Naive thymus-derived CD4-positive, alpha-beta T cell (primary cell): ENCODE measurements around the gene TAS2R14. TPM values are rescaled to one million over a fixed set of nuclear protein-coding genes. Genes with fewer than 3 reads are reported as not detected.

ENCODE experiments used
- ATAC-seq: fragments of 150-1000 bp; cut with Tn5 transposase; 2 replicates; pipeline ENCODE4 v1.10.0; 2021; ENCODE audit warnings: mild to moderate bottlenecking, moderate library complexity
- CTCF ChIA-PET: fragments of 350-600 bp; sonication (Branson Sonifier 250); formaldehyde crosslinking; loops from one replicate; lab custom pipeline; 2021; ENCODE audit warnings: antibody characterized with exemption; lab: Charles Lee
- POLR2A ChIA-PET: fragments of 350-600 bp; sonication (Branson Sonifier 250); formaldehyde crosslinking; loops from one replicate; lab custom pipeline; 2021; ENCODE audit warnings: antibody characterized with exemption, inconsistent platforms; lab: Charles Lee
- DNase-seq, 9 donors: peaks; one replicate each; pipeline versions ENCODE4 v3.0.0 to v3.0.0-alpha.2; 2020 to 2022; ENCODE audit warnings: mixed read lengths in 1 of 9
- H3K27ac ChIP-seq: one replicate; pipeline ENCODE4 v1.7.0; 2013; ENCODE audit warnings: mild to moderate bottlenecking, low read depth, low read length, moderate library complexity
- H3K27me3 ChIP-seq, 2 donors: one replicate each; pipeline ENCODE4 v1.7.0; 2013; ENCODE audit warnings: low read length in 2 of 2, mild to moderate bottlenecking in 2 of 2, moderate library complexity in 2 of 2; ENCODE audit not compliant: control insufficient read depth in 2 of 2, insufficient read depth in 2 of 2
- H3K36me3 ChIP-seq, 3 experiments: 1 replicate in 2 of 3; 2 replicates in 1 of 3; pipeline ENCODE4 v1.7.0; 2013; ENCODE audit warnings: low read length in 3 of 3, mild to moderate bottlenecking in 3 of 3, moderate library complexity in 1 of 3; ENCODE audit not compliant: insufficient read depth in 3 of 3, control insufficient read depth in 2 of 3
- H3K4me1 ChIP-seq, 2 donors: one replicate each; pipeline ENCODE4 v1.7.0; 2013; ENCODE audit warnings: low read length in 2 of 2, mild to moderate bottlenecking in 2 of 2, moderate library complexity in 1 of 2; ENCODE audit not compliant: control insufficient read depth in 2 of 2, insufficient read depth in 2 of 2
- H3K4me3 ChIP-seq: 2 replicates; pipeline ENCODE4 v1.7.0; 2013; ENCODE audit warnings: mild to moderate bottlenecking, low read length
- H3K9me3 ChIP-seq, 3 experiments: 1 replicate in 2 of 3; 2 replicates in 1 of 3; pipeline ENCODE4 v1.7.0; 2013; ENCODE audit warnings: low read length in 3 of 3; ENCODE audit not compliant: control insufficient read depth in 2 of 3
- H3K27ac Mint-ChIP-seq, 9 donors: one replicate each; pipeline ENCODE4 v1.8.0; 2020 to 2022; ENCODE audit warnings: mixed read lengths in 9 of 9, mild to moderate bottlenecking in 8 of 9, moderate library complexity in 5 of 9, inconsistent platforms in 2 of 9
- H3K27me3 Mint-ChIP-seq, 5 donors: one replicate each; pipeline ENCODE4 v1.8.0; 2021 to 2022; ENCODE audit warnings: mixed read lengths in 5 of 5, mild to moderate bottlenecking in 1 of 5
- H3K36me3 Mint-ChIP-seq, 5 donors: one replicate each; pipeline ENCODE4 v1.8.0; 2020 to 2022; ENCODE audit warnings: mixed read lengths in 5 of 5, mild to moderate bottlenecking in 3 of 5, inconsistent platforms in 1 of 5
- H3K4me1 Mint-ChIP-seq, 7 donors: one replicate each; pipeline ENCODE4 v1.8.0; 2020 to 2022; ENCODE audit warnings: mixed read lengths in 7 of 7, mild to moderate bottlenecking in 3 of 7, inconsistent platforms in 1 of 7
- H3K4me3 Mint-ChIP-seq, 10 donors: one replicate each; pipeline ENCODE4 v1.8.0; 2020 to 2022; ENCODE audit warnings: mild to moderate bottlenecking in 10 of 10, mixed read lengths in 10 of 10, moderate library complexity in 6 of 10, inconsistent platforms in 2 of 10
- H3K9me3 Mint-ChIP-seq, 11 donors: one replicate each; pipeline ENCODE4 v1.8.0; 2020 to 2022; ENCODE audit warnings: mixed read lengths in 11 of 11, mild to moderate bottlenecking in 4 of 11, inconsistent platforms in 1 of 11, moderate library complexity in 1 of 11
- intact Hi-C, 2 donors: fragments of 100-400 bp; cut with micrococcal nuclease; formaldehyde crosslinking; loops; one replicate each; pipeline ENCODE4 v1.15.1; 2023
- polyA plus RNA-seq, 2 donors: library from polyadenylated mRNA; unstranded; fragments of 300-500 nt; fragmentation: Illumina TruSeq; gene quantifications; one replicate each; pipeline ENCODE4 v1.2.3, GENCODE V29; 2021
- total RNA-seq, 6 experiments: library from RNA in 5 of 6; stranded (reverse) in 5 of 6; gene quantifications; 1 replicate in 5 of 6; 2 replicates in 1 of 6; pipeline ENCODE4 v1.2.3 and lab custom pipeline; 2021 to 2026

TAS2R14 gene
- total and polyA plus RNA-seq, 7 experiments from 2014 or later: 0.60 to 3.3 (median 2.4) TPM

DNA sequence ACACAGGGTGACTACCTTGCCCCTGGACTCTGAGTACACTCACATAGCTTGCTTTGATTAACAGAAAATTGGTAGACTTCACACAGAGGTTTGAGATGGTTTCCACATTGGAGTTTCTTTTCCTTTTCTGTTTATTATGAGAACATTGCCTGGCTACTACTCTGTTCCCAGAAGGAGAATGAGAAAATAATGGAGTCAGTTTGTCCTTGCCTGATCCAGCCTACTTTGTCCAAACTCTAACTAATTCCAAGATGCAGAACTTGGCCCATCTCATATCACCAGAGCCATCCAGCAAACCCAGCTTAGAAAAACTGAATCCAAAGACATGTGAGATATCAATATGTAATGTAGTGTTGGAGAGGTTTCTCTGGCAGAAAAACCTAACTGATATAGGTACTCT lies 27.3 kb upstream of the TAS2R14 start:
- Histone ChIP-seq H3K27ac (no peak overlapping the region), H3K9me3 (no peaks in the 10 kb centered on the region), H3K36me3 (no peaks in the 10 kb centered on the region), H3K27me3 (no peaks in the 10 kb centered on the region), H3K4me1 (peaks cover 0 to 1% of the 10 kb centered on the region in 2 donors), H3K4me3 (no peak overlapping the region)
- intact Hi-C loops: no loop called here
- no peak overlapping the region for H3K27ac Mint-ChIP-seq
- ChIA-PET CTCF (no interaction called here), POLR2A (interaction anchor here (0.7 kb wide), 1 partner anchor 754 kb away, joined by 3 read pairs; the partner anchor contains the start of gene GABARAPL1)
- H3K4me3 Mint-ChIP-seq: no peak overlapping the region
- no peaks in the 10 kb centered on the region for H3K9me3 Mint-ChIP-seq
- DNase-seq (no peak), ATAC-seq (no peak)
- H3K27me3 Mint-ChIP-seq: no peaks in the 10 kb centered on the region
- H3K4me1 Mint-ChIP-seq: peaks cover 5 to 22% (median 11%) of the 10 kb centered on the region in 7 donors
- peaks cover 0 to 57% (median 23%) of the 10 kb centered on the region in 5 donors for H3K36me3 Mint-ChIP-seq

DNA sequence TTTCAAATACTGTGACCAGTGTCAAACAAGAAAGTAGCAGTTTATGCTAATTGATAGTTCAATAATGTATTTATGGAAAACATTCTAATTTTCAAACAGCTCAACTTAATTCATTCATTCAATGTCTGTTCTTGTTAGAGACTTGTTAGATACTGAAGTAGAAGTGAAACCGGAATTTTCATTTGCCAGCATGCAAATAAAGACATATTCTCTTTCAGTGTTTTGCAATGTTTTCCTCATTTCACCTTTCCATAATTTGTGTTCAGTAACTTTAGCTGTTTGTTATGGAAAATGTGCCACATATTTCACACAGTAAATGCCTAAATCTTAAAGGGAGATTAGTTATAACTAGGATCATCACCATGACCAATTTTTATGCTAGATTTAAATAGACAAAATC lies 26.4 kb upstream of the TAS2R14 start:
- H3K27ac Mint-ChIP-seq: no peak overlapping the region
- no peak for ATAC-seq
- H3K4me3 Mint-ChIP-seq: no peak overlapping the region
- no peaks in the 10 kb centered on the region for H3K36me3 ChIP-seq
- no peaks in the 10 kb centered on the region for H3K27me3 Mint-ChIP-seq
- DNase-seq: no peak
- CTCF ChIA-PET: no interaction called here
- intact Hi-C loops: no loop called here
- H3K4me1 Mint-ChIP-seq: peaks cover 8 to 30% (median 20%) of the 10 kb centered on the region in 7 donors
- POLR2A ChIA-PET: no interaction called here
- H3K4me3 ChIP-seq: no peak overlapping the region
- no peaks in the 10 kb centered on the region for H3K27me3 ChIP-seq
- H3K36me3 Mint-ChIP-seq: peaks cover 0 to 57% (median 24%) of the 10 kb centered on the region in 5 donors
- H3K4me1 ChIP-seq: peaks cover 4 to 9% of the 10 kb centered on the region in 2 donors
- H3K9me3 Mint-ChIP-seq: no peaks in the 10 kb centered on the region
- H3K9me3 ChIP-seq: no peaks in the 10 kb centered on the region
- no peak overlapping the region for H3K27ac ChIP-seq

- Mint-ChIP-seq H3K9me3 (peaks cover 0 to 18% (median 7%) of the 10 kb centered on the region in 11 donors), H3K27me3 (no peaks in the 10 kb centered on the region), H3K27ac (peak overlapping the region in 3 of 9 donors; percentile 1 to 37 (median 11)), H3K4me1 (peaks cover 18 to 41% (median 34%) of the 10 kb centered on the region in 7 donors), H3K36me3 (peaks cover 4 to 59% (median 43%) of the 10 kb centered on the region in 5 donors), H3K4me3 (no peak overlapping the region)
- no peaks in the 10 kb centered on the region for H3K36me3 ChIP-seq
- ATAC-seq (peak; percentile 80), DNase-seq (peak in 7 of 9 donors; percentile 14 to 75 (median 52))
- H3K27me3 ChIP-seq: no peaks in the 10 kb centered on the region
- no peak overlapping the region for H3K27ac ChIP-seq
- CTCF ChIA-PET: no interaction called here
- POLR2A ChIA-PET: no interaction called here
- H3K4me3 ChIP-seq: no peak overlapping the region
- H3K4me1 ChIP-seq: peaks cover 4 to 9% of the 10 kb centered on the region in 2 donors
- H3K9me3 ChIP-seq: no peaks in the 10 kb centered on the region
- intact Hi-C loops: no loop called here
These were observed 21.1 kb upstream of the TAS2R14 start for GRCh38 chr12:10960211-10960610.

DNA sequence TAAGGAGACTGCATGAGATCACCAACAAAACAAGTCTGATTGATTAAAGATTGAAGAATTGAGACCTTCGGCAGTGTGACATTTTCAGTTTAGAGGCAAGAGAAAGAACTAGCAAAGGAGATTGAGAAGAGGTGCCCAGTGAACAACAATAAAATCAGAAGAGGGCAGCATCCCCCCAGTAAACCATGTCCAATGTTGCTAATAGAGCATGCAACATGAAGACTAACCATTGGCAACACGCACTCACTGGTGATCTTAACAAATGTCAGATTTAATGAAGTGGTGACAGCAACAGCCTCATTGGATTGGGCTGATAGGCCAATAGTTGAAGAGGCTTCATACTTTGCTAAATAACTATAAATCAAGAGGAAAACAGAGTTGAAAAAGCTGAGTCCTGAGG lies 20.7 kb upstream of the TAS2R14 start:
- POLR2A ChIA-PET: no interaction called here

DNA sequence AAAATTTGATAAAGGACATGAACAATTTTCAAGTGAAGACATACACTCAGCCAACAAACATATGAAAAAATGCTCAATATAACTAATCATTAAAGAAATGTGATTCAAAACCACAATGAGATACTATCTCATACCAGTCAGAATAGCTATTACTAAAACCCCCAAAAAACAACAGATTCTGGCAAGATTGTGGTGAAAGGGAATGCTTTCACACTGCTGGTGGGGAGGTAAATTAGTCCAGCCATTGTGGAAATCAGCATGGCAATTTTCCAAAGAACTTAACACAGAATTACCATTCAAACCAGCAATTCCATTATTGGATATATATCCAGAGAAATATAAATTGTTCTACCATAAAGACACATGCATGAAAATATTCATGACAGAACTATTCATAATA lies 18.7 kb upstream of the TAS2R14 start:
- H3K27ac Mint-ChIP-seq: no peak overlapping the region
- no peak overlapping the region for H3K27ac ChIP-seq
- H3K36me3 Mint-ChIP-seq: peaks cover 12 to 68% (median 60%) of the 10 kb centered on the region in 5 donors
- H3K4me1 Mint-ChIP-seq: peaks cover 25 to 49% (median 38%) of the 10 kb centered on the region in 7 donors
- no peaks in the 10 kb centered on the region for H3K27me3 ChIP-seq
- no peaks in the 10 kb centered on the region for H3K9me3 ChIP-seq
- H3K4me3 ChIP-seq: no peak overlapping the region
- ChIA-PET POLR2A (no interaction called here), CTCF (no interaction called here)
- DNase-seq (no peak), ATAC-seq (no peak)
- intact Hi-C loops: no loop called here
- no peaks in the 10 kb centered on the region for H3K36me3 ChIP-seq
- H3K4me1 ChIP-seq: peaks cover 4 to 9% of the 10 kb centered on the region in 2 donors
- peaks cover 0 to 35% (median 15%) of the 10 kb centered on the region in 11 donors for H3K9me3 Mint-ChIP-seq
- H3K4me3 Mint-ChIP-seq: no peak overlapping the region
- no peaks in the 10 kb centered on the region for H3K27me3 Mint-ChIP-seq

More for the DNA sequence above, 20.7 kb upstream of the TAS2R14 start:
- peak overlapping the region in 2 of 9 donors; percentile 1 to 37 for H3K27ac Mint-ChIP-seq
- peak overlapping the region in 1 of 10 donors; percentile 4 for H3K4me3 Mint-ChIP-seq
- Histone ChIP-seq H3K4me3 (no peak overlapping the region), H3K4me1 (peaks cover 4 to 9% of the 10 kb centered on the region in 2 donors), H3K9me3 (no peaks in the 10 kb centered on the region), H3K27ac (no peak overlapping the region), H3K36me3 (no peaks in the 10 kb centered on the region), H3K27me3 (no peaks in the 10 kb centered on the region)
- peaks cover 19 to 41% (median 34%) of the 10 kb centered on the region in 7 donors for H3K4me1 Mint-ChIP-seq
- no peak for ATAC-seq
- peaks cover 7 to 63% (median 47%) of the 10 kb centered on the region in 5 donors for H3K36me3 Mint-ChIP-seq
- intact Hi-C loops: no loop called here
- H3K27me3 Mint-ChIP-seq: no peaks in the 10 kb centered on the region
- CTCF ChIA-PET: no interaction called here
- DNase-seq: no peak
- H3K9me3 Mint-ChIP-seq: peaks cover 0 to 22% (median 11%) of the 10 kb centered on the region in 11 donors

GRCh38 chr12:10956085-10956484 lies 17.0 kb upstream of the TAS2R14 start:
- Mint-ChIP-seq H3K27ac (no peak overlapping the region), H3K9me3 (peaks cover 0 to 36% (median 17%) of the 10 kb centered on the region in 11 donors), H3K4me3 (no peak overlapping the region), H3K4me1 (peaks cover 17 to 36% (median 28%) of the 10 kb centered on the region in 7 donors), H3K36me3 (peaks cover 15 to 73% (median 65%) of the 10 kb centered on the region in 5 donors), H3K27me3 (no peaks in the 10 kb centered on the region)
- H3K4me3 ChIP-seq: no peak overlapping the region
- no peaks in the 10 kb centered on the region for H3K36me3 ChIP-seq
- intact Hi-C loops: no loop called here
- H3K27me3 ChIP-seq: no peaks in the 10 kb centered on the region
- DNase-seq: no peak
- CTCF ChIA-PET: no interaction called here
- H3K9me3 ChIP-seq: no peaks in the 10 kb centered on the region
- H3K4me1 ChIP-seq: peaks cover 4 to 5% of the 10 kb centered on the region in 2 donors
- no peak overlapping the region for H3K27ac ChIP-seq
- no peak for ATAC-seq
- POLR2A ChIA-PET: no interaction called here

DNA sequence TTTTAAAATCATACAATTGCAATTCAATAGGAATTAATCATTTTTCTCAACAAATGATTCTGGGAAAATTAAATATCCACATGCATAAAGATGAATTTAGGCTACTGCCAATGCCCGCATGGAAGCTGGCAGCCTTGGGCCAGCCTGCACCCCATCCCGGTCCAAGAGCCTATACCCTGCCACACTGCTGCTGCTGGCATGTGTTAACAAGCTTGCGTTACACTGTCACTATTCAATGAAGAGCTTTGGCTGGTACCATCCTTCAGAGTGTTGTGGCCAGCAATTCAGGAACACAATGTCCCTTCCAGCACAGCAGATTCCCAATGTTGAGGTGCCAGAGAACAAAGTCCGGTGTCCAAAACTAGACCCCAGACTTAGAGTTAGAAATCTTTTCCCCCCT lies 13.6 kb upstream of the TAS2R14 start:
- H3K27me3 ChIP-seq: no peaks in the 10 kb centered on the region
- no peak overlapping the region for H3K4me3 Mint-ChIP-seq
- peaks cover 26 to 78% (median 70%) of the 10 kb centered on the region in 5 donors for H3K36me3 Mint-ChIP-seq
- ChIA-PET POLR2A (no interaction called here), CTCF (no interaction called here)
- H3K4me1 Mint-ChIP-seq: peaks cover 0 to 16% (median 13%) of the 10 kb centered on the region in 7 donors
- no peak overlapping the region for H3K27ac ChIP-seq
- intact Hi-C loops: no loop called here
- no peak overlapping the region for H3K27ac Mint-ChIP-seq
- H3K9me3 ChIP-seq: no peaks in the 10 kb centered on the region
- DNase-seq: no peak
- ATAC-seq: no peak
- H3K27me3 Mint-ChIP-seq: no peaks in the 10 kb centered on the region
- no peaks in the 10 kb centered on the region for H3K4me1 ChIP-seq
- H3K9me3 Mint-ChIP-seq: peaks cover 5 to 46% (median 25%) of the 10 kb centered on the region in 11 donors
- no peak overlapping the region for H3K4me3 ChIP-seq
- no peaks in the 10 kb centered on the region for H3K36me3 ChIP-seq
